ENCODE measurements around the gene TWSG1.

TWSG1 gene

GRCh38 chr18:9334329-9334972 lies at the start of gene TWSG1:
TWSG1 (plus strand) TSS chr18:9334773; CDS start chr18:9337230, 2,457 bp downstream.
- peak; percentile 96 for DNase-seq

GRCh38 chr18:9285604-9286003 lies 49.0 kb upstream of the TWSG1 start:
- no peak for DNase-seq

- DNase-seq, result no peak
Observed at GRCh38 chr18:9287036-9287435, 47.5 kb upstream of the TWSG1 start.

GRCh38 chr18:9289698-9290097 lies 44.9 kb upstream of the TWSG1 start:
- DNase-seq, result no peak

GRCh38 chr18:9290156-9290555 lies 44.4 kb upstream of the TWSG1 start:
- no peak for DNase-seq

- DNase-seq, result no peak
Observed at GRCh38 chr18:9292047-9292446, 42.5 kb upstream of the TWSG1 start.

GRCh38 chr18:9293948-9294347 lies 40.6 kb upstream of the TWSG1 start:
- DNase-seq, result no peak

GRCh38 chr18:9296233-9297006 lies 38.2 kb upstream of the TWSG1 start:
- no peak for DNase-seq

GRCh38 chr18:9297007-9297393 lies 37.6 kb upstream of the TWSG1 start:
- DNase-seq, result no peak

GRCh38 chr18:9304388-9305070 lies 30.0 kb upstream of the TWSG1 start:
- no peak for DNase-seq

- no peak for DNase-seq
Observed at GRCh38 chr18:9319333-9319732, 15.2 kb upstream of the TWSG1 start.

GRCh38 chr18:9321017-9321452 lies 13.5 kb upstream of the TWSG1 start:
- DNase-seq, result no peak

- DNase-seq, result no peak
Observed at GRCh38 chr18:9321736-9322135, 12.8 kb upstream of the TWSG1 start.

GRCh38 chr18:9322744-9323143 lies 11.8 kb upstream of the TWSG1 start:
- no peak for DNase-seq

GRCh38 chr18:9323750-9324445 lies 10.7 kb upstream of the TWSG1 start:
- no peak for DNase-seq

- no peak for DNase-seq
Observed at GRCh38 chr18:9325716-9326115, 8.9 kb upstream of the TWSG1 start.

GRCh38 chr18:9328776-9329175 lies 5.8 kb upstream of the TWSG1 start:
- DNase-seq, result no peak

GRCh38 chr18:9329471-9329870 lies 5.1 kb upstream of the TWSG1 start:
- DNase-seq, result no peak

GRCh38 chr18:9330419-9330818 lies 4.2 kb upstream of the TWSG1 start:
- DNase-seq, result no peak

GRCh38 chr18:9333441-9334328 lies 888 bp upstream of the TWSG1 start:
- DNase-seq, result no peak

GRCh38 chr18:9334973-9335696 lies 562 bp downstream of the TWSG1 start:
- no peak for DNase-seq

- DNase-seq, result no peak
Observed at GRCh38 chr18:9335697-9336045, 1.1 kb downstream of the TWSG1 start.
